GM12801 (cell line): ENCODE data around the gene AFF1.

Source experiments
- CTCF ChIP-seq: IDR thresholded peaks from one replicate; pipeline ENCODE4 v1.5.1; 2011; ENCODE audit warnings: control low read depth; ENCODE audit not compliant: insufficient read length; ENCODE audit errors: extremely low read depth

The AFF1 gene

GRCh38 chr4:86895692-86896488, 38.9 kb upstream of the AFF1 start:
- no peak for TF ChIP-seq CTCF

GRCh38 chr4:86896596-86896995, 38.2 kb upstream of the AFF1 start:
- no peak for TF ChIP-seq CTCF

- TF ChIP-seq CTCF: no peak
Measured at GRCh38 chr4:86898562-86898961, 36.2 kb upstream of the AFF1 start.

GRCh38 chr4:86901864-86902263, 32.9 kb upstream of the AFF1 start:
- no peak for TF ChIP-seq CTCF

GRCh38 chr4:86908251-86908657, 26.6 kb upstream of the AFF1 start:
- no peak for TF ChIP-seq CTCF

GRCh38 chr4:86909546-86910295, 25.1 kb upstream of the AFF1 start:
- TF ChIP-seq CTCF: no peak

- TF ChIP-seq CTCF: no peak
Measured at GRCh38 chr4:86910369-86910768, 24.4 kb upstream of the AFF1 start.
